ENCODE measurements around the gene GRM1.

DNA sequence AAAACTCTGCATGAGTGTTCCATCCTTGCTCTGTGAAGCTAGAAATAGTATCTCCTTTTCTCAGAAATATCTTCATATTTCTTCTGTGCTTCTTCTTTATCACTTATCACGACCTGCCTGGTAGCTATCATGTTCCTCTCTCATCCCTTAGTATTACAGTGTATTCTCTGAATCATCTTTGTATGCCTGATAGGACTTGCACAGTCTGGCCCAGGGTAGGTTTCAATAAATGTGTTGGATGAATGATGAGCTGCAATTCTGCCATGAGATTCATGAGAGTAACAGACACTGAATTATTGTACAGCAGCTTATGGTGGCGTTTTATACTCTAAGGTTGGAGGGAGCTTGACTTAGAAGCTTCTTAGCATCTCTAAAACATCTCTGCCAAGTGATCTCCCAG is 66.6 kb downstream of the GRM1 start:
- TF ChIP-seq, protein P1, sequence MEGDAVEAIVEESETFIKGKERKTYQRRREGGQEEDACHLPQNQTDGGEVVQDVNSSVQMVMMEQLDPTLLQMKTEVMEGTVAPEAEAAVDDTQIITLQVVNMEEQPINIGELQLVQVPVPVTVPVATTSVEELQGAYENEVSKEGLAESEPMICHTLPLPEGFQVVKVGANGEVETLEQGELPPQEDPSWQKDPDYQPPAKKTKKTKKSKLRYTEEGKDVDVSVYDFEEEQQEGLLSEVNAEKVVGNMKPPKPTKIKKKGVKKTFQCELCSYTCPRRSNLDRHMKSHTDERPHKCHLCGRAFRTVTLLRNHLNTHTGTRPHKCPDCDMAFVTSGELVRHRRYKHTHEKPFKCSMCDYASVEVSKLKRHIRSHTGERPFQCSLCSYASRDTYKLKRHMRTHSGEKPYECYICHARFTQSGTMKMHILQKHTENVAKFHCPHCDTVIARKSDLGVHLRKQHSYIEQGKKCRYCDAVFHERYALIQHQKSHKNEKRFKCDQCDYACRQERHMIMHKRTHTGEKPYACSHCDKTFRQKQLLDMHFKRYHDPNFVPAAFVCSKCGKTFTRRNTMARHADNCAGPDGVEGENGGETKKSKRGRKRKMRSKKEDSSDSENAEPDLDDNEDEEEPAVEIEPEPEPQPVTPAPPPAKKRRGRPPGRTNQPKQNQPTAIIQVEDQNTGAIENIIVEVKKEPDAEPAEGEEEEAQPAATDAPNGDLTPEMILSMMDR (IDR thresholded peaks at IDR 0.05) = no peak
- TF ChIP-seq POLR2A (IDR thresholded peaks at IDR 0.05) = no peak

All from lower leg skin (tissue), 3 donors.